ENCODE measurements around the gene SF3B6.
A peak's percentile ranks its signal among the peaks of the same experiment; 100 is the strongest.

The SF3B6 gene

DNA sequence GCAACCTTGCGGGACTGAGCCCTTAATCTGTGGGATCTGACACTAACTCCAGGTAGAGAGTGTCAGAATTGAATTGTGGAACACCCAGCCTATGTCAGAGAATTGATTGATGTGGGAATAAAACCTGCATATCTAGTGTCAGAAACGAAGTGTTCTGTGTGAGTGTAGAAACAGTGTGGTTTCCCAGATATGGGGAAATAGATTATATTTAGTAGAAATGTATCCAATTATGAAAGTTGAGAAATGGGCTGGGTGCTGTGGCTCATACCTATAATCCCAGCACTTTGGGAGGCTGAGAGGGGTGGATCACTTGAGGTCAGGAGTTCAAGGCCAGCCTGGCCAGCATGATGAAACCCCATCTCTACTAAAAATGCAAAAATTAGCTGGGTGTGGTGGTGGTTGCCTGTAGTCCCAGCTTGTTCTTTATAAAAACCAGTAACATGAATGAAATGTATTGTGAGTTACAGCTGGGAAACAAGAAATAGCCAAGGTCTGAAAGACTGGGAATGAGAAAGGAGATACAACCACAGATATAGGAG lies 12.8 kb upstream of the SF3B6 start:
- Histone ChIP-seq H3K4me3 (ENCODE audit: low read depth, low read length) (no peak overlapping the region), H3K9me3 (ENCODE audit: control insufficient read depth, low read length) (no peaks in the 10 kb centered on the region), H3K27me3 (ENCODE audit: control insufficient read depth, insufficient read depth, low read length) (no peaks in the 10 kb centered on the region), H3K79me2 (no peaks in the 10 kb centered on the region), H3K4me2 (ENCODE audit: low read length) (no peak overlapping the region), H3K36me3 (ENCODE audit: control insufficient read depth, insufficient read depth, low read length) (no peaks in the 10 kb centered on the region), H3K27ac (no peak overlapping the region), H3K4me1 (peaks cover 5% of the 10 kb centered on the region), H3K9ac (no peak overlapping the region), H2AFZ (no peak overlapping the region)
- TF ChIP-seq, protein P1, sequence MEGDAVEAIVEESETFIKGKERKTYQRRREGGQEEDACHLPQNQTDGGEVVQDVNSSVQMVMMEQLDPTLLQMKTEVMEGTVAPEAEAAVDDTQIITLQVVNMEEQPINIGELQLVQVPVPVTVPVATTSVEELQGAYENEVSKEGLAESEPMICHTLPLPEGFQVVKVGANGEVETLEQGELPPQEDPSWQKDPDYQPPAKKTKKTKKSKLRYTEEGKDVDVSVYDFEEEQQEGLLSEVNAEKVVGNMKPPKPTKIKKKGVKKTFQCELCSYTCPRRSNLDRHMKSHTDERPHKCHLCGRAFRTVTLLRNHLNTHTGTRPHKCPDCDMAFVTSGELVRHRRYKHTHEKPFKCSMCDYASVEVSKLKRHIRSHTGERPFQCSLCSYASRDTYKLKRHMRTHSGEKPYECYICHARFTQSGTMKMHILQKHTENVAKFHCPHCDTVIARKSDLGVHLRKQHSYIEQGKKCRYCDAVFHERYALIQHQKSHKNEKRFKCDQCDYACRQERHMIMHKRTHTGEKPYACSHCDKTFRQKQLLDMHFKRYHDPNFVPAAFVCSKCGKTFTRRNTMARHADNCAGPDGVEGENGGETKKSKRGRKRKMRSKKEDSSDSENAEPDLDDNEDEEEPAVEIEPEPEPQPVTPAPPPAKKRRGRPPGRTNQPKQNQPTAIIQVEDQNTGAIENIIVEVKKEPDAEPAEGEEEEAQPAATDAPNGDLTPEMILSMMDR (IDR thresholded peaks at IDR 0.05), result no peak

DNA sequence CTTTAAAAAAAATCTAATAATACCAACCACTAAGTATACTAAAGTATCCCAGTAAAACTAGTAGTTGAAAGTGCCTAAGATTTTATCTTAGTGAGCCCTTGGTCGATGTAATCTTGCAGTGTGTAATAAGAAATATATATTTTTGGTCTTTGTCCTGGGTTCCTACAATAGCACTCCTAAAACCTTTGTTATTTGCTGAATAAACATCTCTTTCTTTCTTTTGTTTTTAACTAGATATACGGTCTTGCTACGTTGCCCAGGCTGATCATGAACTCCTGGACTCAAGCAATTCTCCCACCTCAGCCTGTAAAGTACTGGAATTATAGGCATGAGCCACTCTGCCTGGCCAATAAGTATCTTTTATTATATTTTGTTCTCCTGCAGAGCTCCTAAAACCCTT lies 10.9 kb upstream of the SF3B6 start:
- H3K9me3 ChIP-seq (ENCODE audit: control insufficient read depth, low read length), result no peaks in the 10 kb centered on the region
- TF ChIP-seq, protein P1 (IDR thresholded peaks at IDR 0.05), result no peak

DNA sequence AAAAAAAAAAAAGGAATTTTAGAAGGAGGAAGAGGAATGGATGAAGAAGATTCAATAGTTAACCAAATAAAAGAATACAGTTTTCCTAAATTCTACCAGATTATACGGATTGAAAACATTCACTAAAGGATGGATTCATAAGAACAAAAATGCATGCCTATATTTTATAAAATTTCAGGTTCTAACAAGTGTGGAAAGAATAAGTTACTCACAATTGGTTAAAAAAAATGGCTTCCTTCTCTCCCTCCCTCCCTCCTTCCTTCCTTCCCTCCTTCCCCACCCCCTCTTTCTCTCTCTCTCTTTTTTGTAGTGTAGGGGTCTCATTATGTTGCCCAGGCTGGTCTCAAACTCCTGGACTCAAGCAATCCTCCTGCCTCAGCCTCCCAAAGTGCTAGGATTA lies 10.1 kb upstream of the SF3B6 start:
- no peak overlapping the region for H3K27ac ChIP-seq

More for the DNA sequence above, 10.9 kb upstream of the SF3B6 start:
- no peak overlapping the region for H3K4me2 ChIP-seq (ENCODE audit: low read length)
- H3K9ac ChIP-seq, result no peak overlapping the region
- no peaks in the 10 kb centered on the region for H3K27me3 ChIP-seq (ENCODE audit: control insufficient read depth, insufficient read depth, low read length)
- H3K79me2 ChIP-seq, result peaks cover 8% of the 10 kb centered on the region
- no peak overlapping the region for H3K27ac ChIP-seq
- no peak overlapping the region for H2AFZ ChIP-seq
- H3K36me3 ChIP-seq (ENCODE audit: control insufficient read depth, insufficient read depth, low read length), result no peaks in the 10 kb centered on the region
- peaks cover 12% of the 10 kb centered on the region for H3K4me1 ChIP-seq
- H3K4me3 ChIP-seq (ENCODE audit: low read depth, low read length), result no peak overlapping the region

DNA sequence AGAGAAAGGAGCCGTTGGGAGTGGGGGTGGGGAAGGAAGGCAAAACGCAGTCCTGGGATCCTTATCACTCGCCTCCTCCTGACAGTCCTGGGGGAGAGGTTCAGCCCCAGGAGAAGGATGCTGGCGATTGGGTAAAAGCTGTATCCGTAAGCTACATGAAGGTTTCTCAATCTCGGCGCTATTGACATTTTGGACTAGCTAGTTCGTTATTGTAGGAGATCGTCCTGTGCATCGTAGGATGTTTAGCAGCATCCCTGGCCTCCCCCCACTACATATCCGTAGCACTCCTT lies 9.0 kb upstream of the SF3B6 start:
- H3K27me3 ChIP-seq (ENCODE audit: control insufficient read depth, insufficient read depth, low read length), result no peaks in the 10 kb centered on the region
- H3K4me1 ChIP-seq, result peaks cover 12% of the 10 kb centered on the region
- peak overlapping the region; percentile 89 for H3K4me2 ChIP-seq (ENCODE audit: low read length)
- TF ChIP-seq, protein P1 (IDR thresholded peaks at IDR 0.05), result no peak
- peak overlapping the region; percentile 63 for H3K9ac ChIP-seq
- H3K36me3 ChIP-seq (ENCODE audit: control insufficient read depth, insufficient read depth, low read length), result no peaks in the 10 kb centered on the region
- H3K9me3 ChIP-seq (ENCODE audit: control insufficient read depth, low read length), result no peaks in the 10 kb centered on the region
- H2AFZ ChIP-seq, result peak overlapping the region; percentile 96
- peaks cover 13% of the 10 kb centered on the region for H3K79me2 ChIP-seq
- H3K27ac ChIP-seq, result peak overlapping the region; percentile 95
- peak overlapping the region; percentile 51 for H3K4me3 ChIP-seq (ENCODE audit: low read depth, low read length)

More for the DNA sequence above, 10.1 kb upstream of the SF3B6 start:
- H3K9ac ChIP-seq, result no peak overlapping the region
- peaks cover 12% of the 10 kb centered on the region for H3K4me1 ChIP-seq
- H3K4me2 ChIP-seq (ENCODE audit: low read length), result no peak overlapping the region
- H2AFZ ChIP-seq, result no peak overlapping the region
- H3K9me3 ChIP-seq (ENCODE audit: control insufficient read depth, low read length), result no peaks in the 10 kb centered on the region
- H3K36me3 ChIP-seq (ENCODE audit: control insufficient read depth, insufficient read depth, low read length), result no peaks in the 10 kb centered on the region
- H3K4me3 ChIP-seq (ENCODE audit: low read depth, low read length), result no peak overlapping the region
- H3K27me3 ChIP-seq (ENCODE audit: control insufficient read depth, insufficient read depth, low read length), result no peaks in the 10 kb centered on the region
- peaks cover 12% of the 10 kb centered on the region for H3K79me2 ChIP-seq
- TF ChIP-seq, protein P1 (IDR thresholded peaks at IDR 0.05), result no peak
